Stimulated activated naive B cell treated with anti-CD40 and anti-IgM and Interleukin-4, amounts not matched to agents 10 μg/mL and 1 μg/mL and 100 μg/mL, for 72 hours (primary cell): ENCODE measurements around the gene MED23.
"Not testable (repeated sequence)": the region's sequence is repeated elsewhere in the genome, so short reads cannot be mapped to it uniquely, and the experiment has no call there.

ENCODE experiments used
- ATAC-seq, 2 donors: fragments of 150-1000 bp; cut with Tn5 transposase; replicated peaks; 2 replicates each; pipeline ENCODE4 v1.10.0; 2021; ENCODE audit warnings: moderate library complexity in 1 of 2
- DNase-seq: peaks from one replicate; pipeline ENCODE4 v3.0.0; 2021
- H3K27ac Mint-ChIP-seq: one replicate; pipeline ENCODE4 v1.8.0; 2022; ENCODE audit warnings: mild to moderate bottlenecking, mixed read lengths
- H3K27me3 Mint-ChIP-seq, 2 donors: one replicate each; pipeline ENCODE4 v1.8.0; 2022; ENCODE audit warnings: mixed read lengths in 2 of 2
- H3K36me3 Mint-ChIP-seq, 2 donors: one replicate each; pipeline ENCODE4 v1.8.0; 2022; ENCODE audit warnings: mixed read lengths in 2 of 2, mild to moderate bottlenecking in 1 of 2
- H3K4me1 Mint-ChIP-seq, 2 donors: one replicate each; pipeline ENCODE4 v1.8.0; 2022; ENCODE audit warnings: mixed read lengths in 2 of 2, mild to moderate bottlenecking in 1 of 2
- H3K4me3 Mint-ChIP-seq, 2 donors: one replicate each; pipeline ENCODE4 v1.8.0; 2022; ENCODE audit warnings: mild to moderate bottlenecking in 2 of 2, mixed read lengths in 2 of 2, moderate library complexity in 1 of 2
- H3K9me3 Mint-ChIP-seq, 2 donors: one replicate each; pipeline ENCODE4 v1.8.0; 2022; ENCODE audit warnings: mixed read lengths in 2 of 2, mild to moderate bottlenecking in 1 of 2

The MED23 gene

DNA sequence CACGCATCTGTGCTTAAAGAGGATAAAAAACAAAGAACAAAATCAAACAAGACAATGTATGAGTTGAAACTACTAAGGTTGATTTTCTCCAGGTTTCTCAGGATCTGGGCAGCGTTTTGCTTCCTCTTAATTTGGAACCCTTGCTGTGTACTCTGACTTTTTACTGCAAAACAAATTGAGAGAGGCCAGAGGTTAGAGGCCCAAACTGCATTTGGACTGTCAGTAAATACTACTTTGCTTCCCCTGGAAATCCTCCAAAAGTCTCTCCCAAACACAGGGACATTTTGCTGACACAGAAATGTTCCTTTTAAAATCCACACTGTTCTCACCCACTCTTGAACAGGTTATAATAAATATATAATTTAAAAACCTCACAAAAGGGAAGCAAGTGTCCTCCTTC lies 53.9 kb downstream of the MED23 start:
- no peaks in the 10 kb centered on the region for H3K27me3 Mint-ChIP-seq
- DNase-seq (no peak), ATAC-seq (no peak)
- no peak overlapping the region for H3K27ac Mint-ChIP-seq
- H3K9me3 Mint-ChIP-seq, result no peaks in the 10 kb centered on the region
- H3K4me3 Mint-ChIP-seq, result no peak overlapping the region
- H3K36me3 Mint-ChIP-seq, result peaks cover 35 to 57% of the 10 kb centered on the region in 2 donors
- H3K4me1 Mint-ChIP-seq, result peaks cover 8 to 10% of the 10 kb centered on the region in 2 donors

DNA sequence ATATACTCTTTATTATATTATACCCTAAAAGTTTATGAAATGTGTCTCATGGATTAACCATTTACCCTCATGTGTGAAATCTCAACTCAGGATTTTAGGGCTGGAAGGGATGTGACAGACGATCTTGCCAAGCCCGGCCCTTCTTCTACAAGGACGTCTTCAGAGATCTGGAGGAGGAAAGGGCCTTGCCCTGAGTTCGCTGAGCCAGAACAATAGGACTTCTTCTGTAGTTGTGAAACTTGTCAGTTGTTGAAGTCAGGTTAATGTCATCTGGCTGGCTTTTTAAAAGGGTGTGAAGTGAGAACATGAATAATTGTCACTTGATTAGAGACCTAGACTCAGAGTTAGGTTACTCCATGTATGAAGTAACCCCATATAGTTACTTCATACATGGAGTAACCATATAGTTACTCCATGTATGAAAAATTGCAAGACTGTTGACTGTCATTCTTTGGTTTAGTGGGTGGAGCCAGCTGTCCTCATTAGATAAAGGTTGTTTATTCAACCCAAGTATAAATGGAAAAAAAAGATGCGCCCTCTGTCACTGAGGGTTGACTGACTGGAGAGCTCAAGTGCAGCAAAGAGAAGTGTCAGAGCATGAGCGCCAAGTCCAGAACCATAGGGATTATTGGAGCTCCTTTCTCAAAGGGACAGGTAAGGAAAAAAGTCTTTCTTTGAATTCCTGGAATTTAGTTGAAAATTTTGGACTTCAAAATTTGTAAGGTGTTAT lies 55.2 kb downstream of the MED23 start, which contains the start of gene ARG1:
Gene ARG1 (plus strand): TSS at position 541 of the 730 bp plus-strand sequence. CDS start 57 bp downstream, at position 598.
- Mint-ChIP-seq H3K4me3 (no peak within 1 kb of the TSS), H3K27ac (no peak within 1 kb of the TSS), H3K4me1 (peaks cover 8 to 10% of the 10 kb centered on the region in 2 donors), H3K27me3 (no peaks in the 10 kb centered on the region), H3K36me3 (peaks cover 33 to 50% of the 10 kb centered on the region in 2 donors), H3K9me3 (no peaks in the 10 kb centered on the region)
- no peak for DNase-seq
- no peak for ATAC-seq

DNA sequence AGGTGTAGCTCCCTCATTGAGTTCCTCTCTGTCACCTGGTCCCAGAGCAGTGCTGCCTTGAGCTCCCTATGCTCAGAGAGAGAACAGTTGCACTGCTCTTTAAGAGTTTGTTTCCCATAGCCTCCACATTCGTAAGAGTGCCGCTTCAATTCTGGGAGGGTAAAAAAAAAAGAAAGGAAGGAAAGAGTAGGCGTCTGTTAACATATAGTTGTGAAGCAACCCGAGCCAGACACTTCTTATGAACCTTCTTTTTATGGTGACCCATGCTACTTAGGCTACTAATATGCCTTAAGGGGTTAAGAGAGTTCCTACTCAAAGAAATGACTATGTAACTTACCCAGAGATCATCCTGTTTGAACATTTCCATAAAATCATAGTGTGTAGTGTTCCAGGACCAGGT lies 59.3 kb downstream of the MED23 start:
- DNase-seq (no peak), ATAC-seq (no peak)
- H3K27ac Mint-ChIP-seq, result no peak overlapping the region

DNA sequence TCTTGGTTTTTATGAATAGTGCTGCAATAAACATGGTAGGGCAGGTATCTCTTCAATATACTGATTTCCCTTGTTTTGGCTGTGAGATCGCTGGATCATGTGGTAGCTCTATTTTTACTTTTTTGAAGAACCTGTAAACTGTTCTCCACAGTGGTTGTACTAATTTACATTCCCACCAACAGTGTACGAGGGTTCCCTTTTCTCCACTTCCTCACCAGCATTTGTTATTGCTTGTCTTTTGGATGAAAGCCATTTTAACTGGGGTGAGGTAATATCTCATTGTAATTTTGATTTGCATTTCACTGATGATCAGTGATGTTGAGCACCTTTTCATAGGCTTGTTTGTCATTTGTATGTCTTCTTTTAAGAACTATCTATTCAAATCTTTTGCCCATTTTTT lies 63.0 kb downstream of the MED23 start:
- ATAC-seq, result no peak
- Mint-ChIP-seq H3K36me3 (peaks cover 5 to 18% of the 10 kb centered on the region in 2 donors), H3K4me3 (no peak overlapping the region), H3K27ac (no peak overlapping the region), H3K27me3 (peaks cover 0 to 3% of the 10 kb centered on the region in 2 donors), H3K4me1 (peaks cover 2 to 9% of the 10 kb centered on the region in 2 donors), H3K9me3 (peaks cover 0 to 1% of the 10 kb centered on the region in 2 donors)
- DNase-seq, result no peak

More for the DNA sequence above, 59.3 kb downstream of the MED23 start:
- H3K4me1 Mint-ChIP-seq, result peaks cover 8 to 19% of the 10 kb centered on the region in 2 donors
- no peak overlapping the region for H3K4me3 Mint-ChIP-seq
- peaks cover 0 to 3% of the 10 kb centered on the region in 2 donors for H3K27me3 Mint-ChIP-seq
- peaks cover 0 to 1% of the 10 kb centered on the region in 2 donors for H3K9me3 Mint-ChIP-seq
- H3K36me3 Mint-ChIP-seq, result peaks cover 21 to 35% of the 10 kb centered on the region in 2 donors

DNA sequence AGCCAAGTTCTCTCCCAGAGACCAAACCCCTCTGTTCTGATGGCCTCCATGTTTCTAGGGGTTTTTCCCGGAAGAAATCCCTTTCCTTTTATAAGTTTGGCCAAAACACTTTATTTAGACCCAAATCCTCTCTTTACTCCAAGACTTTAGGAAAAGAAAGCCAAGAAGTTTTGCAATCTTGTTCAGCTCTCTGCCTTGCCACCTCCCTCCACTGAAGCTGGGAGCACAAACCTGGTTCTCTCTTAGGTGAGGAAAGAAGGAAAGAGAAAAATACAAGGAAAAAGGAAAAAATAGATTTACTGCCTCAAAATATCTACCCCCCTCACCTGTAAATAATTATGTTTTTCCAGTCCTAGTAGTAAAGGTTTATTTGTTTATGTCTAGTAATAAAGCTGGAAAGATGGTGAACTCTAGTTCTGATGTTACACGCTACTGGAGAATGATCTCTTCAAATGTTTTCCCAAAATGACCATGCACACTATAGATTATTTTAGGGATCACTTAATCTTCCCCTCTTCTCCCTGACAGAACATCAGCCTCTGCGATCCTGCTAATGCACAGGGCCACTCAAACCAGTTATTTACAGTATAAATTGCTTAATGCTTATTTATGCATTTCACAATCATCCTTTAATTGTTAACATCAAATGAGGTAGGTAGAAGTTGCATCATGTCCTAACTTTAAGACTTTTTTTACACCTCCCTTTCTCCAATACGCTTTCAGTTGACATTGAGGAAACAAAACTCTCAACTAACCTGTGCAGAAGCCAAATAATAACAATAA lies 65.9 kb downstream of the MED23 start:
- Mint-ChIP-seq H3K27ac (no peak overlapping the region), H3K27me3 (peaks cover 0 to 3% of the 10 kb centered on the region in 2 donors), H3K36me3 (peaks cover 2 to 14% of the 10 kb centered on the region in 2 donors), H3K4me1 (peaks cover 2 to 9% of the 10 kb centered on the region in 2 donors), H3K4me3 (no peak overlapping the region), H3K9me3 (peaks cover 0 to 1% of the 10 kb centered on the region in 2 donors)
- ATAC-seq, result no peak
- DNase-seq, result no peak

DNA sequence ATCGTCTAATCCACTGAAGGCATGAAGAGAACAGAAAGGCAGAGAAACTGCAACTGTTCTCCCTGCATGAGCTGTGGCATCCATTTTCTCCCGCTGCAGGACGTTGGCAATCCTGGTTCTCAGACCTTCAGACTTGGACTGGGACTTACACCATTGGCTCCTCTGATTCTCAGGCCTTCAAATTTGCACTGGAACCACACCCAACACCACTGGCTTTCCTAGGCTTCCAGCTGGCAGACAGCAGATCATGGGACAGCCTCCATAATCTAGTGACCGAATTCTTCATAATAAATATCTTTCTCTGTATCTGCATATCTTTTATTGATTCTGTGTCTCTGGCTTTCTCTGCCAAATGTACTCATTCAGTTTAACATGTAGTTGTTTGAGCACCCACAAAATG lies 69.1 kb downstream of the MED23 start:
- Mint-ChIP-seq H3K9me3 (no peaks in the 10 kb centered on the region), H3K27ac (no peak overlapping the region), H3K4me3 (no peak overlapping the region)

DNA sequence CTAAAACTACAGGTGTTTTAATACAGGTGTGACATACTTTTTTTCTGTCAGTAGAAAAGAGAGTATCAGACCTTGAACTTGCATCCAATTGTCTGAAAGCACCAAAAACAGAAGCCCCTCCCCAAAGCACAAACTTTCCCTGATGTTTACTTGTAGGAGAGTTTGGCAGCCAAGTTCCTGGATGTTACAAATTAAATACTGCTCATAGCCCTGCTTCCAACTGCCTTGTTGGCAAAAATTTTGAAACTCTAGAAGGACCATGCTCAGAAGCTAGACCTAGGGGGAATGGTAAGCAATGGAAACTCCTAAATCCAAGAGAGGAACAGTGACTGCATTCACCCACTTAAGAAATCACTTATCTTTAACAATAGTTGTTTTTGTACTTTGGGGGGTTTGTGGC lies 72.0 kb downstream of the MED23 start:
- ATAC-seq (no peak), DNase-seq (no peak)
- H3K36me3 Mint-ChIP-seq, result peaks cover 0 to 3% of the 10 kb centered on the region in 2 donors
- H3K9me3 Mint-ChIP-seq, result peaks cover 0 to 1% of the 10 kb centered on the region in 2 donors
- no peak overlapping the region for H3K4me3 Mint-ChIP-seq
- H3K27me3 Mint-ChIP-seq, result no peaks in the 10 kb centered on the region
- H3K27ac Mint-ChIP-seq, result no peak overlapping the region
- H3K4me1 Mint-ChIP-seq, result no peaks in the 10 kb centered on the region

More for the DNA sequence above, 69.1 kb downstream of the MED23 start:
- ATAC-seq (no peak), DNase-seq (no peak)
- no peaks in the 10 kb centered on the region for H3K4me1 Mint-ChIP-seq
- H3K36me3 Mint-ChIP-seq, result peaks cover 0 to 3% of the 10 kb centered on the region in 2 donors
- no peaks in the 10 kb centered on the region for H3K27me3 Mint-ChIP-seq

DNA sequence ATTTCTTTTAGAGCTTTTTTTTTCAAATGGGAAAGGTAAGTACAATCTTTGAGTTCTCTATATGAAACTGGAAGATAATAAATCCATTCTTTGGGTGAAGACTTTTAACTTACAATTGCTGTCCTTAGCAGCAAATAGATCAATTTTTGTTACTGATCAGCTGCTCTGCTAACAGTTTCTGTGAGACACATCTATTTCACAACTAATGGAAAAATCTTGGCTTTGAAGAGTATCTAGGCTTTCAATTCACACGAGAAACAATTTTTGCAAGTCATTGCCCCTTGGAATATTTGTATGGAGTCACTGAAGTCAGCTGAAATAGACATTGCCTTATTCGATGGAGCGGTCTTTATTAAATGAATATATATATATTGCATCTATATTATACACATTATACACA lies 75.5 kb downstream of the MED23 start:
- no peaks in the 10 kb centered on the region for H3K27me3 Mint-ChIP-seq
- H3K4me1 Mint-ChIP-seq, result no peaks in the 10 kb centered on the region
- H3K27ac Mint-ChIP-seq, result no peak overlapping the region
- ATAC-seq (no peak), DNase-seq (no peak)
- H3K4me3 Mint-ChIP-seq, result no peak overlapping the region
- H3K36me3 Mint-ChIP-seq, result no peaks in the 10 kb centered on the region
- H3K9me3 Mint-ChIP-seq, result peaks cover 0 to 1% of the 10 kb centered on the region in 2 donors

DNA sequence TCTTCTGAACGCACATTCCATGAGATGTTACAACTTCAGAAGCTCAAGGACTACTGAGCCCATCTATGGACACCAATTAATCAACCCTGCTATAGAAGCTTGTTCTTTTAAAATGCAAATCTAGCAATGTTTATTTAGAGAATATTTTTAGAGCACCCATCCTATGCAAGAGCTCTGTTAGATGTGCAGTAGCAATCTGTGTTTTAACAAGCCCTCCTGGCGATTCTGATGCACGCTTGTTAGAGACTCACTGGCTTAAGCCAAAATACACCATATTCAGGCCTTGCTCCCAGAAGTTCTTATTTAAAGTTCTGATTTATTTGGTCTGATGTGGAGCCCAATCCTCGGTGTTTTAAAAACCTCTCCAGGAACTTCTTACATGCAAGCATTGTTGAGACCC lies 76.1 kb downstream of the MED23 start:
- H3K9me3 Mint-ChIP-seq, result peaks cover 0 to 1% of the 10 kb centered on the region in 2 donors
- ATAC-seq, result no peak
- no peak overlapping the region for H3K4me3 Mint-ChIP-seq
- no peak for DNase-seq
- H3K36me3 Mint-ChIP-seq, result no peaks in the 10 kb centered on the region
- no peak overlapping the region for H3K27ac Mint-ChIP-seq
- no peaks in the 10 kb centered on the region for H3K4me1 Mint-ChIP-seq
- H3K27me3 Mint-ChIP-seq, result no peaks in the 10 kb centered on the region

DNA sequence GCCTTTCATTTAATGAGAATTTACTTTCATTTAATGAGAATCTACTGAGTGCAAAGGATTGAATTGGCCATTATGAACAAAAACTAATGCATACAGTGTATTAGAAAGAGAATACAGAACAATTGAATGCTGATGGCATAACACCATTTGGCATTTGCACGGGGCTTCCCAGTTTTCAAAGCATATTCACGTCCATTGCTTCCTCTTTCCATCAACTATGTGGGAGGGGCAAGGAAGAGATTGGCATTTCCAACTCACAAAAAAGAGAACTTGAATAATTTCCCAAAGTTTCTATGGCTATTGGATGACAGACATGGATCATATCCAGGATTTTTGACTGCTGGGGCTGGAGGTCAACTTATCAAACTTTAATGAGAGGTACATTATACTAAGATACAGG lies 78.2 kb downstream of the MED23 start:
- H3K36me3 Mint-ChIP-seq, result no peaks in the 10 kb centered on the region
- H3K27me3 Mint-ChIP-seq, result no peaks in the 10 kb centered on the region
- H3K4me3 Mint-ChIP-seq, result no peak overlapping the region
- peaks cover 0 to 1% of the 10 kb centered on the region in 2 donors for H3K9me3 Mint-ChIP-seq
- ATAC-seq, result no peak
- H3K4me1 Mint-ChIP-seq, result no peaks in the 10 kb centered on the region
- no peak for DNase-seq
- H3K27ac Mint-ChIP-seq, result no peak overlapping the region

DNA sequence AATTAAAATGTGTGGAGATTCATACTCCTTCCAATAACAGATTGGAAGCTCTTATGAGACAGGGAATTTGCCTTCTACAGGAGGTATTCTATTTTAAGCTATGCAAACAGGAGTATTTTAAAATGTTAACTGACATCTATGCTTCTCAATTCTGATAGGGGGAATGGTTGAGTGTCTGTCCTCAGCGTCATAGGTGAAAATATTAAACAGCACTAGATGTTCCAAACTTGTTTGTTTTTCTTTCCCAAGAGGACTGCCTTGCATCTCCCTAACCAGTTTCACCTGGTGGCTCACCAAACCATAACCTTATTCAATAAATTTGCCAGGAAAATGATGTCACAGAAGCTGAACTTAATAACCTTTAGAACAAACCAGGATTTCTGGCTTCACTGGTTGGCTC lies 79.6 kb downstream of the MED23 start:
- H3K4me1 Mint-ChIP-seq, result no peaks in the 10 kb centered on the region
- H3K27ac Mint-ChIP-seq, result no peak overlapping the region
- no peaks in the 10 kb centered on the region for H3K36me3 Mint-ChIP-seq
- H3K4me3 Mint-ChIP-seq, result no peak overlapping the region
- H3K9me3 Mint-ChIP-seq, result no peaks in the 10 kb centered on the region
- DNase-seq (no peak), ATAC-seq (no peak)
- H3K27me3 Mint-ChIP-seq, result no peaks in the 10 kb centered on the region

DNA sequence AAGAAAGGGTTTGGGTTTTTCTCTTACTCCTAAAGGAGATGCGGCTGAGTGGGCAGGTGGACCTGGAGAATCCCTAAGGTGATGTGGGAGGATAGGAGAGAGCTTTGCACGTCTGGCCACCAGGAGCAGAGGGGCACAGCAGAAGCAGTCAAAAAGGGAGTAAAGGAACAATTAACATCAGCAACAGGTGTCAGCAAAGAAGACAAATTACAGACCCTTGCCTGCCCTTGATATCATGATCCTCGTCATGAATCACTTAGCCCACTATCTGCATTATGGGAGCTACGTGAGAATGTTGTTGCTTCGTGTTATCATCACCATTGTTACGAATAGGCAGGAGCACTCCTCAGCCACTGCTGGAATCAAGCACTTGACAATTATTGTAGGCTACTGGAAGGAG lies 80.6 kb downstream of the MED23 start:
- H3K36me3 Mint-ChIP-seq, result no peaks in the 10 kb centered on the region
- no peak for ATAC-seq

DNA sequence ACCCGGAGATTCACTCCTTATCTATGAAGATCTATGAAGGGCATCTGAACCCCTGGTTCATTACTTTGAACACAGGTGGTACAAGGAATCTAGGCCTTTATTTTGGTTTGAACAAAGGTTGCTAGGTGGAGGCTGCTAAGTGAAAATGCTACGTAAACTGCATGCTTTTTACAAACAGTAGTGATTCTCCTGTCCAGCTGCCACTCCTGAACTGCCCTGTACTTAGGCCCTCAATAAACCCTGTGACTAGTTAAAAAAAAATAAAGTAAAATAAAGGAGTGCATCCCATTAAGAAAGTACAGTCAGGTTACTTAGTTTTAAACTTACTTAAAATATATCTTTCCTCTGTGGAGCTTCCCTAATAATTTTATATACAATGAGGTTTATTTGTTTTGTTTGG lies 82.7 kb downstream of the MED23 start:
- H3K27me3 Mint-ChIP-seq, result no peaks in the 10 kb centered on the region
- DNase-seq (no peak), ATAC-seq (no peak)
- H3K4me1 Mint-ChIP-seq, result peaks cover 0 to 7% of the 10 kb centered on the region in 2 donors
- no peak overlapping the region for H3K4me3 Mint-ChIP-seq
- no peaks in the 10 kb centered on the region for H3K36me3 Mint-ChIP-seq
- H3K9me3 Mint-ChIP-seq, result no peaks in the 10 kb centered on the region
- H3K27ac Mint-ChIP-seq, result no peak overlapping the region

More for the DNA sequence above, 80.6 kb downstream of the MED23 start:
- DNase-seq, result no peak
- H3K27ac Mint-ChIP-seq, result no peak overlapping the region
- H3K4me3 Mint-ChIP-seq, result no peak overlapping the region
- no peaks in the 10 kb centered on the region for H3K9me3 Mint-ChIP-seq
- H3K4me1 Mint-ChIP-seq, result peaks cover 0 to 7% of the 10 kb centered on the region in 2 donors
- no peaks in the 10 kb centered on the region for H3K27me3 Mint-ChIP-seq

DNA sequence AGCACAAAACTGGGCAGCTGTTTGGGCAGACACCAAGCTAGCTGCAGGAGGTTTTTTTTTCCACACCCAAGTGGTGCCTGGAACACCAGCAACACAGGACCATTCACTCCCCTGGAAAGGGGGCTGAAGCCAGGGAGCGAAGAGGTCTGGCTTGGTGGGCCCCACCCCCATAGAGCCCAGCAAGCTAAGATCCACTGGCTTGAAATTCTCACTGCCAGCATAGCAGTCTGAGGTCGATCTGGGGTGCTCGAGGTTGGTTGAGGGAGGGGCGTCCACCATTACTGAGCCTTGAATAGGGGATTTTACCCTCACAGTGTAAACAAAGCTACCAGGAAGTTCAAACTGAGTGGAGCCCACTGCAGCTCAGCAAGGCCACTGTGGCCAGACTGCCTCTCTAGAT lies 89.4 kb downstream of the MED23 start:
- H3K9me3 Mint-ChIP-seq, ATAC-seq, H3K36me3 Mint-ChIP-seq, H3K4me1 Mint-ChIP-seq, H3K27ac Mint-ChIP-seq, H3K4me3 Mint-ChIP-seq, DNase-seq: not testable (repeated sequence)
- peaks cover 0 to 16% of the 10 kb centered on the region in 2 donors for H3K27me3 Mint-ChIP-seq
